ENCODE data around the gene STXBP1.
"Not testable (repeated sequence)": the region's sequence is repeated elsewhere in the genome, so short reads cannot be mapped to it uniquely, and the experiment has no call there.

The STXBP1 gene

GRCh38 chr9:127578627-127578951 is 33.5 kb upstream of the STXBP1 start:
- DNase-seq (ENCODE audit: low spot score): no peak

GRCh38 chr9:127578952-127579853 is 32.9 kb upstream of the STXBP1 start:
- peak; percentile 95 for DNase-seq (ENCODE audit: low spot score)

GRCh38 chr9:127580366-127580765 is 31.7 kb upstream of the STXBP1 start:
- DNase-seq (ENCODE audit: low spot score): no peak

GRCh38 chr9:127580879-127581475 is 31.1 kb upstream of the STXBP1 start:
- DNase-seq (ENCODE audit: low spot score): no peak

- not testable (repeated sequence) for DNase-seq (ENCODE audit: low spot score)
These were observed 27.6 kb upstream of the STXBP1 start for GRCh38 chr9:127584474-127584805.

GRCh38 chr9:127585161-127585819 is 26.8 kb upstream of the STXBP1 start:
- no peak for DNase-seq (ENCODE audit: low spot score)

- no peak for DNase-seq (ENCODE audit: low spot score)
These were observed 26.0 kb upstream of the STXBP1 start for GRCh38 chr9:127586096-127586495.

- peak; percentile 77 for DNase-seq (ENCODE audit: low spot score)
These were observed 25.5 kb upstream of the STXBP1 start for GRCh38 chr9:127586537-127586936.

- no peak for DNase-seq (ENCODE audit: low spot score)
These were observed 24.1 kb upstream of the STXBP1 start for GRCh38 chr9:127587966-127588365.

- DNase-seq (ENCODE audit: low spot score): no peak
These were observed 23.2 kb upstream of the STXBP1 start for GRCh38 chr9:127588740-127589506.

GRCh38 chr9:127589955-127590370 is 22.1 kb upstream of the STXBP1 start:
- peak; percentile 76 for DNase-seq (ENCODE audit: low spot score)

- DNase-seq (ENCODE audit: low spot score): no peak
These were observed 16.5 kb upstream of the STXBP1 start for GRCh38 chr9:127595611-127596010.

GRCh38 chr9:127598839-127599549 is 13.1 kb upstream of the STXBP1 start:
- no peak for DNase-seq (ENCODE audit: low spot score)

- DNase-seq (ENCODE audit: low spot score): no peak
These were observed 12.6 kb upstream of the STXBP1 start for GRCh38 chr9:127599550-127599891.

- no peak for DNase-seq (ENCODE audit: low spot score)
These were observed 8.9 kb upstream of the STXBP1 start for GRCh38 chr9:127603226-127603625.

- no peak for DNase-seq (ENCODE audit: low spot score)
These were observed 6.0 kb upstream of the STXBP1 start for GRCh38 chr9:127606043-127606442.

- DNase-seq (ENCODE audit: low spot score): peak; percentile 64
These were observed 3.7 kb upstream of the STXBP1 start for GRCh38 chr9:127608104-127608966.

GRCh38 chr9:127611603-127611898 is 526 bp upstream of the STXBP1 start:
- DNase-seq (ENCODE audit: low spot score): no peak

- DNase-seq (ENCODE audit: low spot score): peak; percentile 13
These were observed 984 bp downstream of the STXBP1 start for GRCh38 chr9:127612939-127613582.

- no peak for DNase-seq (ENCODE audit: low spot score)
These were observed 1.5 kb downstream of the STXBP1 start for GRCh38 chr9:127613583-127613954.

GRCh38 chr9:127614961-127615360 is 2.9 kb downstream of the STXBP1 start:
- DNase-seq (ENCODE audit: low spot score): no peak

All from LoVo (cell line).